GM03348 (cell line): ENCODE measurements around the gene INSC.
A peak's percentile ranks its signal among the peaks of the same experiment; 100 is the strongest.

Experiments
- DNase-seq: peaks from one replicate; pipeline ENCODE4 v3.0.0; 2012; ENCODE audit warnings: low spot score

Gene INSC

GRCh38 chr11:15189189-15189588 is 74.5 kb downstream of the INSC start:
- no peak for DNase-seq

- no peak for DNase-seq
Observed at GRCh38 chr11:15189641-15190365, 75.1 kb downstream of the INSC start.

GRCh38 chr11:15190611-15191010 is 75.9 kb downstream of the INSC start:
- no peak for DNase-seq

GRCh38 chr11:15192005-15192556 is 77.4 kb downstream of the INSC start:
- no peak for DNase-seq

GRCh38 chr11:15194671-15195415 is 80.1 kb downstream of the INSC start:
- DNase-seq: peak; percentile 35

- no peak for DNase-seq
Observed at GRCh38 chr11:15195454-15196200, 80.9 kb downstream of the INSC start.

GRCh38 chr11:15196704-15197103 is 82.0 kb downstream of the INSC start:
- DNase-seq: no peak

- DNase-seq: peak; percentile 45
Observed at GRCh38 chr11:15197696-15198095, 83.0 kb downstream of the INSC start.

GRCh38 chr11:15198284-15198683 is 83.6 kb downstream of the INSC start:
- no peak for DNase-seq

- DNase-seq: no peak
Observed at GRCh38 chr11:15199693-15200092, 85.0 kb downstream of the INSC start.

GRCh38 chr11:15200696-15201095 is 86.0 kb downstream of the INSC start:
- DNase-seq: no peak

GRCh38 chr11:15201586-15201985 is 86.9 kb downstream of the INSC start:
- no peak for DNase-seq

- no peak for DNase-seq
Observed at GRCh38 chr11:15202626-15203025, 87.9 kb downstream of the INSC start.

- no peak for DNase-seq
Observed at GRCh38 chr11:15204711-15205110, 90.0 kb downstream of the INSC start.

- DNase-seq: no peak
Observed at GRCh38 chr11:15206791-15207190, 92.1 kb downstream of the INSC start.

GRCh38 chr11:15208378-15209222 is 93.9 kb downstream of the INSC start:
- DNase-seq: peak; percentile 90

- no peak for DNase-seq
Observed at GRCh38 chr11:15212876-15213275, 98.2 kb downstream of the INSC start.

GRCh38 chr11:15213471-15214231 is 98.9 kb downstream of the INSC start:
- DNase-seq: no peak

GRCh38 chr11:15215005-15215404 is 100.3 kb downstream of the INSC start:
- no peak for DNase-seq

- peak; percentile 25 for DNase-seq
Observed at GRCh38 chr11:15216678-15217077, 102.0 kb downstream of the INSC start.

GRCh38 chr11:15217416-15217815 is 102.7 kb downstream of the INSC start:
- no peak for DNase-seq
